ENCODE data around the gene CYBC1. TPM values are rescaled to one million over a fixed set of nuclear protein-coding genes. Genes with fewer than 3 reads are reported as not detected.

CYBC1 gene
- total RNA-seq, 2 experiments from 2014 or later = 470 to 679 TPM

- CTCF ChIA-PET (ENCODE audit: unreplicated experiment) = no interaction called here
Observed at GRCh38 chr17:82452162-82452561, 1.6 kb upstream of the CYBC1 start.

DNA sequence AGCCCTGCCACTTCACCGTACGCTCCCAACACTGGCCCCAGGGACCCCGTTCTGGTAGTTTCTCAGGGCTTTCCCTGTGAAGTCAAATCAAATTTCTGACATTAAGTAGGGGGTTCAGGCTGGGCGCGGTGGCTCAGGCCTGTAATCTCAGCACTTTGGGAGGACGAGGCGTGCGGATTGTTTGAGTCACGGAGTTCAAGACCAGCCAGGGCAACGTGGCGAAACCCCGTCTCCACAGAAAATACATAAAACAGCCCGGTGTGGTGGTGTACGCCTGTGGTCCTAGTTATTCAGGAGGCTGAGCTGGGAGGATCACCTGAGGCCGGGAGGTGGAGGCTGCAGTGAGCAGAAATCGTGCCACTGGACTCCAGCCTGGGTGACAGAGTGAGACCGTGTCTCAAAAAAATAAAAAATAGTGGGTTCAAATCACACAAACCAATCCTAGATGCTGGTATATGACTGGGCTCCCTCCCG is 632 bp downstream of the CYBC1 start:
- H3K4me1 ChIP-seq (ENCODE audit: insufficient read depth, low read length, poor library complexity, severe bottlenecking) = peaks cover 40% of the 10 kb centered on the region

More at GRCh38 chr17:82452162-82452561, 1.6 kb upstream of the CYBC1 start:
- intact Hi-C loops (cut with micrococcal nuclease; ENCODE audit: unreplicated experiment) = no loop called here
- Histone ChIP-seq H4K20me1 (ENCODE audit: insufficient read depth, low read length) (no peaks in the 10 kb centered on the region; the same call in 1 of the 2 replicates), H3K79me2 (ENCODE audit: insufficient read depth, low read depth, low read length) (peaks cover 20% of the 10 kb centered on the region), H2AFZ (ENCODE audit: low read length) (no peak overlapping the region), H3K9me3 (ENCODE audit: low read length) (peaks cover 20% of the 10 kb centered on the region; the same call in 1 of the 2 replicates), H3K36me3 (ENCODE audit: insufficient read depth, low read length) (peaks cover 29% of the 10 kb centered on the region), H3K4me1 (ENCODE audit: insufficient read depth, low read length, poor library complexity, severe bottlenecking) (peaks cover 35% of the 10 kb centered on the region), H3K4me3 (ENCODE audit: low read depth, low read length, poor library complexity, severe bottlenecking) (no peak overlapping the region), H3K4me2 (ENCODE audit: low read length) (no peak overlapping the region), H3K9me2 (ENCODE audit: insufficient read depth, low read length) (no peaks in the 10 kb centered on the region), H3K27ac (ENCODE audit: low read depth, low read length, poor library complexity, severe bottlenecking) (no peak overlapping the region)
- no peak for DNase-seq (ENCODE audit: low spot score)
- TF ChIP-seq EZH2phosphoT487 (IDR thresholded peaks at IDR 0.05; ENCODE audit: borderline replicate concordance, low read depth, low read length) = no peak
- TF ChIP-seq CTCF (conservative IDR thresholded peaks at IDR 0.05; ENCODE audit: low read length) = no peak
- no TSS peak for BruUV-seq (replicated peaks)
- POLR2A ChIA-PET = no interaction called here

More for the DNA sequence above, 632 bp downstream of the CYBC1 start:
- Histone ChIP-seq H3K36me3 (ENCODE audit: insufficient read depth, low read length) (peaks cover 41% of the 10 kb centered on the region), H3K4me2 (ENCODE audit: low read length) (peak overlapping the region; percentile 83), H3K9me3 (ENCODE audit: low read length) (peaks cover 11% of the 10 kb centered on the region; the same call in 1 of the 2 replicates), H2AFZ (ENCODE audit: low read length) (no peak overlapping the region), H3K9me2 (ENCODE audit: insufficient read depth, low read length) (no peaks in the 10 kb centered on the region), H4K20me1 (ENCODE audit: insufficient read depth, low read length) (peaks cover 3% of the 10 kb centered on the region), H3K27ac (ENCODE audit: low read depth, low read length, poor library complexity, severe bottlenecking) (peak overlapping the region; percentile 98), H3K4me3 (ENCODE audit: low read depth, low read length, poor library complexity, severe bottlenecking) (peak overlapping the region; percentile 80), H3K79me2 (ENCODE audit: insufficient read depth, low read depth, low read length) (peaks cover 39% of the 10 kb centered on the region)
- ChIA-PET CTCF (ENCODE audit: unreplicated experiment) (interaction anchor here (1.4 kb wide), 1 partner anchor 99 kb away, joined by 6 read pairs; no protein-coding TSS in a partner anchor), POLR2A (interaction anchor here (1.1 to 2.0 kb wide), 6 partner anchors 8 to 57 kb away, joined by 3 to 11 read pairs (median 6); partner anchors contain the start of gene OGFOD3)
- DNase-seq (ENCODE audit: low spot score) = no peak
- intact Hi-C loops (cut with micrococcal nuclease; ENCODE audit: unreplicated experiment) = loop anchor here (1.0 to 2.0 kb wide), 8 partner anchors 8 to 229 kb away; partner anchors contain the start of genes NARF, TEX19, UTS2R and WDR45B
- TSS peak; percentile 63 for BruUV-seq (replicated peaks)
- no peak for TF ChIP-seq CTCF (conservative IDR thresholded peaks at IDR 0.05; ENCODE audit: low read length)
- no peak for TF ChIP-seq EZH2phosphoT487 (IDR thresholded peaks at IDR 0.05; ENCODE audit: borderline replicate concordance, low read depth, low read length)
